Measurements from ENCODE around the gene CFAP410.

GRCh38 chr21:44313451-44313850 is 25.7 kb downstream of the CFAP410 start:
- TF ChIP-seq CTCF (IDR thresholded peaks at IDR 0.05; ENCODE audit: control extremely low read depth in 1 of 3, insufficient read depth in 1 of 3, low read depth in 1 of 3, low read length in 3 of 3), result no peak
- no peak for TF ChIP-seq KDM1A (IDR thresholded peaks at IDR 0.05; ENCODE audit: borderline replicate concordance, low read length)
- TF ChIP-seq RAD21 (IDR thresholded peaks at IDR 0.05 in 1 of 2, conservative IDR thresholded peaks at IDR 0.05 in 1 of 2; ENCODE audit: low read depth in 2 of 2, low read length in 2 of 2), result no peak
- no peak for TF ChIP-seq SUZ12 (IDR thresholded peaks at IDR 0.05; ENCODE audit: low read length)
- TF ChIP-seq TBP (IDR thresholded peaks at IDR 0.05; ENCODE audit: low read depth, low read length), result no peak
- no peak for TF ChIP-seq TAF1 (IDR thresholded peaks at IDR 0.05; ENCODE audit: low read depth, low read length)

All from H1 (cell line).